ENCODE data around the gene AIG1.

GRCh38 chr6:143064951-143065683 is 4.4 kb downstream of the AIG1 start:
- TF ChIP-seq CTCF (IDR thresholded peaks at IDR 0.05; ENCODE audit: low read length) (no peak), EZH2 (optimal IDR thresholded peaks at IDR 0.05; ENCODE audit: low read depth, low read length) (no peak)

Data from MM.1S (cell line).